ENCODE results near the gene SEPHS2.
"Not testable (repeated sequence)": the region's sequence is repeated elsewhere in the genome, so short reads cannot be mapped to it uniquely, and the experiment has no call there.

Gene SEPHS2

DNA sequence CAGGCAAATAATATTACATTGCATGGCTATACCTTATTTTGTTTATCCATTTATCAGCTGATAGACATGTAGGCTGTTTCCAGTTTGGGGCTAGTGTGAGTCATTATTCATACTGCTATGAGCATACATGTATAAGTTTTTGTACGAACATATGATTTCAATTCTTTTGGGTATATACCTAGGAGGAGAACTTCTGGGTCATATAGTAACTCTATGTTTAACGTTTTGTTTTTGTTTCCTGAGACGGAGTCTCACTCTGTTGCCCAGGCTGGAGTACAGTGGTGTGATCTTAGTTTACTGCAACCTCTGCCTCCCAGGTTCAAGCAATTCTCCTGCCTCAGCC lies 24.5 kb upstream of the SEPHS2 start:
- TF ChIP-seq, protein P1, sequence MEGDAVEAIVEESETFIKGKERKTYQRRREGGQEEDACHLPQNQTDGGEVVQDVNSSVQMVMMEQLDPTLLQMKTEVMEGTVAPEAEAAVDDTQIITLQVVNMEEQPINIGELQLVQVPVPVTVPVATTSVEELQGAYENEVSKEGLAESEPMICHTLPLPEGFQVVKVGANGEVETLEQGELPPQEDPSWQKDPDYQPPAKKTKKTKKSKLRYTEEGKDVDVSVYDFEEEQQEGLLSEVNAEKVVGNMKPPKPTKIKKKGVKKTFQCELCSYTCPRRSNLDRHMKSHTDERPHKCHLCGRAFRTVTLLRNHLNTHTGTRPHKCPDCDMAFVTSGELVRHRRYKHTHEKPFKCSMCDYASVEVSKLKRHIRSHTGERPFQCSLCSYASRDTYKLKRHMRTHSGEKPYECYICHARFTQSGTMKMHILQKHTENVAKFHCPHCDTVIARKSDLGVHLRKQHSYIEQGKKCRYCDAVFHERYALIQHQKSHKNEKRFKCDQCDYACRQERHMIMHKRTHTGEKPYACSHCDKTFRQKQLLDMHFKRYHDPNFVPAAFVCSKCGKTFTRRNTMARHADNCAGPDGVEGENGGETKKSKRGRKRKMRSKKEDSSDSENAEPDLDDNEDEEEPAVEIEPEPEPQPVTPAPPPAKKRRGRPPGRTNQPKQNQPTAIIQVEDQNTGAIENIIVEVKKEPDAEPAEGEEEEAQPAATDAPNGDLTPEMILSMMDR (IDR thresholded peaks at IDR 0.05; ENCODE audit: extremely low read depth, insufficient read depth, missing control alignments): no peak
- in situ Hi-C loops (cut with MboI; ENCODE audit: low pct_unique_long_range_greater_than_20kb, low sequenced_read_pairs, unreplicated experiment): no loop called here
- DNase-seq (ENCODE audit: low spot score): no peak

DNA sequence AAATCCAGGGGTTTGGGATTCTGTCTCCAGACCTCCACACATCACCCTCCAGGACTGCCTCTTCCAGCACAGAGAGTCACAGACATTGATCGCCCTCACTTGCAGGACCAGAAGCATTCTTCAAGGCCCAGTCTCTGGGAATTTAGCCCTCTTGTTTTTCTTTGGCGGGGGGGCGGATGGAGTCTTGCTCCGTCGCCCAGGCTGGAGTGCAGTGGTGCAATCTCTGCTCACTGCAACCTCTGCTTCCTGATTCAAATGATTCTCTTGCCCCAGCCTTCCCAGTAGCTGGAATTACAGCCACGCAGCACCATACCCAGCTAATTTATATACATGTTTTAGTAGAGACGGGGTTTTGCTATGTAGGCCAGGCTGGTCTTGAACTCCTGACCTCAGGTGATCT lies 18.4 kb upstream of the SEPHS2 start:
- in situ Hi-C loops (cut with MboI; ENCODE audit: low pct_unique_long_range_greater_than_20kb, low sequenced_read_pairs, unreplicated experiment): no loop called here
- TF ChIP-seq, protein P1 (IDR thresholded peaks at IDR 0.05; ENCODE audit: extremely low read depth, insufficient read depth, missing control alignments): no peak
- DNase-seq (ENCODE audit: low spot score): no peak

DNA sequence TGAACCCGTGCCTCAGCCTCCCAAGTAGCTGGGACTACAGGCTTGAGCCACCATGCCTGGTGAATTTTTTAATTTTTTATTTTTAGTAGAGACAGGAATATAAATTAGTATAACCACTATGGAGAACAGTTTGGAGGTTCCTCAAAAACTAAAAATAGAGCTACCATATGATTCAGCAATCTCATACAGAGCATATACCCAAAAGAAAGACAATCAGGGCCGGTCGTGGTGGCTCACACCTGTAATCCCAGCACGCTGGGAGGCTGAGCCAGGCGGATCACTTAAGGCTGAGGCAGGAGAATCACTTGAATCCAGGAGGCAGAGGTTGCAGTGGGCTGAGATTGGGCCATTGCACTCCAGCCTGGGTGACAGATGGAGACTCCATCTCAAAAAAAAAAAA lies 15.8 kb upstream of the SEPHS2 start:
- in situ Hi-C loops (cut with MboI; ENCODE audit: low pct_unique_long_range_greater_than_20kb, low sequenced_read_pairs, unreplicated experiment): not testable (repeated sequence)

DNA sequence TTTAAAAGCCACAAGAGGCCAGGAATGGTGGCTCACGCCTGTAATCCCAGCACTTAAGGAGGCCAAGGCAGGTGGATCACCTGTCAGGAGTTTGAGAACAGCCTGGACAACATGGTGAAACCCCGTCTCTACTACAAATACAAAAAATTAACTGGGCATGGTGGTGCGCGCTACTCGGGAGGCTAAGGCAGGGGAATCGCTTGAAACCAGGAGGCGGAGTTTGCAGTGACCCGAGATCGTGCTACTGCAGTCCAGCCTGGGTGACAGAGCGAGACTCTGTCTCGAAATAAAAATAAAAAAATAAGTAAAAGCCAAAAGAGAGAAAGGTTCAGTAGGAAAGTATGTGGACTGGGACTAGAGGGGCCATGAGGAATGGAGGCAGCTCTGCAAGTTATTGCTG lies 13.8 kb upstream of the SEPHS2 start:
- in situ Hi-C loops (cut with MboI; ENCODE audit: low pct_unique_long_range_greater_than_20kb, low sequenced_read_pairs, unreplicated experiment): loop anchor here (10.0 kb wide), 1 partner anchor 75 kb away; the partner anchor contains the start of gene ZNF747
- TF ChIP-seq, protein P1 (IDR thresholded peaks at IDR 0.05; ENCODE audit: extremely low read depth, insufficient read depth, missing control alignments): no peak
- no peak for DNase-seq (ENCODE audit: low spot score)

More for the DNA sequence above, 15.8 kb upstream of the SEPHS2 start:
- DNase-seq (ENCODE audit: low spot score): not testable (repeated sequence)

DNA sequence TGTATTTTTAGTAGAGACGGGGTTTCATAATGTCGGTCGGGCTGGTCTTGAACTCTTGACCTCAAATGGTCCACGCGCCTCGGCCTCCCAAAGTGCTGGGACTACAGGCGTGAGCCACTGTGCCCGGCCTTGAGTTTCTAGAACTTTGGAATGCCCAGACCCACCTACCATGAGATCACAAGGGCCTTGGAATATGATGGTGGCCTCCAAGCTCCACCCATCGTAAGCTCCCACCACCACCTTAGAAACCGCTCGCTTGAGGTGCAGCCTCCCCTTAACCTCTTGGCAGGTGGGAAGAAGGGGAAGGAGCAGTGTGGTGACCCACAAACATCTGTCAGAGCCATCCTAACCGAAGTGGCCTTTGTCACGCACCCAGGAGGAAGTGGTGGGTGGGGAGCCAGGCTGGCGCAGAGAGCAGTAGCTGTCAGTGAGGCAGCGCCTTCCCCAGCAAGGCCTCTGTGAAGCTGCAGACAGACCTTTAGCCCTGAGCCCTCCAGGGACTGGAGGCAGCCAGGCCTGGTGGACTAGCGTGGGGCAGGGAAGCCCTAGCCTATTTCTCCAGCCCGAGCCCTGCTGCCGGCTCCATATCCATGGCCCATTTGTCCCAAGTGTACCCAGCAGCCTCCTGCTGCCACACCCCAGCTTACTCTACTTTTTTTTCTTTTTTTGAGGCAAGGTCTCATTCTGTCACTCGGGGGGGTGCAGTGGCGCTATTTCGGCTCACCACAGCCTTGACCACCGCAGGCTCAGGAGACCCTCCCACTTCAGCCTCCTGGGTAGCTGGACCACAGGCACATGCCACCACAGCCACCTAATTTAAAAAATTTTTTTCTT lies 13.1 kb upstream of the SEPHS2 start:
- peak; percentile 56 for DNase-seq (ENCODE audit: low spot score)
- TF ChIP-seq, protein P1 (IDR thresholded peaks at IDR 0.05; ENCODE audit: extremely low read depth, insufficient read depth, missing control alignments): no peak
- in situ Hi-C loops (cut with MboI; ENCODE audit: low pct_unique_long_range_greater_than_20kb, low sequenced_read_pairs, unreplicated experiment): loop anchor here (10.0 kb wide), 1 partner anchor 76 kb away; the partner anchor contains the start of gene ZNF747

DNA sequence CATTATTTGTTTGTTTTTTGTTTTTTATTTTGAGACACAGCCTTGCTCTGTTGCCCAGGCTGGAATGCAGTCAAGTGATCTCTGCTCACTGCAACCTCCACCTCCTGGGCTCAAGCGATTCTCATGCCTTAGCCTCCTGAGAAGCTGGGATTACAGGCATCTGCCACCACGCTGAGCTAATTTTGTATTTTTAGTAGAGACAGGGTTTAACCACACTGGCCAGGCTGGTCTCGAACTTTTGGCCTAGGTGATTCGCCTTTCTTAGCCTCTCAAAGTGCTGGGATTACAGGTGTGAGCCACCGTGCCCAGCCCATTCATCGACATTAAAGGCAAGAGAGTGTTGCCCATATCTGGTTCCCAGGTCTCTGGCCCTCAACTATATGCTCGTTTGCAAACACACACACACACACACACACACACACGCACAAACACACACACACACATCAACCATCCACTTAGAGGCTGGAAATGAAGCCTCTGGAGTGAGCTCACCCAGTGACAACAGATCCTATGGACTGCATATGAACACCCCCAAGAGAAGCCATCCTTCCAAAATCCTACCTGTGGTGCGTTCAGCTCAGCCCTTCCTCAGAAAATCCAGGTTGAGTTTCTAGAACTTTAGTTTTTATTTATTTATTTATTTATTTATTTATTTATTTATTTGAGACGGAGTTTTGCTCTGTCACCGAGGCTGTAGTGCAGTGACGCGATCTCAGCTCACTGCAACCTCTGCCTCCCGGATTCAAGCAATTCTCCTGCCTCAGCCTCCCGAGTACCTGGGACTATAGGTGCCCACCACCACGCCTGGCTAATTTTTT lies 12.3 kb upstream of the SEPHS2 start:
- no peak for DNase-seq (ENCODE audit: low spot score)
- in situ Hi-C loops (cut with MboI; ENCODE audit: low pct_unique_long_range_greater_than_20kb, low sequenced_read_pairs, unreplicated experiment): loop anchor here (10.0 kb wide), 1 partner anchor 77 kb away; the partner anchor contains the start of gene ZNF747
- TF ChIP-seq, protein P1 (IDR thresholded peaks at IDR 0.05; ENCODE audit: extremely low read depth, insufficient read depth, missing control alignments): no peak

Measured in GM13977 (cell line).